ENCODE measurements around the gene VANGL1. TPM values are rescaled to one million over a fixed set of nuclear protein-coding genes. Genes with fewer than 3 reads are reported as not detected.

Gene VANGL1
- 12.6 and 15.2 TPM in 2 replicates for total RNA-seq

DNA sequence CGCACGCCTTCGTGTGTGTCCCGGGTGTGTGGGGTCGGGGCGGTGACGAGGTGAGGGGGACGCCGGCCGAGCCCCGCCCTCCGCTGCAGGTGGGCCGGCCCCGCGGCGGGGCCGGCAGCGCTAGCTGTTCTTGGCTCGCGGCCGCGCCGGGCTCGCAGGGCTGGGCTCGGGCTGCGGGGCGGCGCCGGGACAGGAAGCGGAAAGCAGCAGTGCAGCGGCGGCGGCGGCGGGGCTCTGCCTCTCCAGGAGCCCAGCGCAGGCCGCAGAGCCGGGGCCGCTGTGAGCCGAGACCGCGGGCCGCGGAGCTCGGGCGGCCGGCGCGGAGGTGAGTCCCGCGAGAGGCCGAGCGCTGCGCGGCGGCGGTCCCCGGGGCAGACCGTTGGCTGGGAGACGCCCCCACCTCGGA lies at the start of gene VANGL1:
TSS of gene VANGL1 (plus strand) at position 209 of the 406 bp plus-strand sequence. CDS start 9,444 bp downstream, outside the sequence.
- Histone ChIP-seq H3K36me3 (ENCODE audit: control insufficient read depth, insufficient read depth, low read length) (no peaks in the 10 kb centered on the region), H3K4me3 (ENCODE audit: low read depth, low read length) (peak within 1 kb of the TSS; percentile 88), H3K27me3 (ENCODE audit: control insufficient read depth, insufficient read depth, low read length) (no peaks in the 10 kb centered on the region)
- DNase-seq (ENCODE audit: low read depth) = no peak
- TF ChIP-seq, protein P1, sequence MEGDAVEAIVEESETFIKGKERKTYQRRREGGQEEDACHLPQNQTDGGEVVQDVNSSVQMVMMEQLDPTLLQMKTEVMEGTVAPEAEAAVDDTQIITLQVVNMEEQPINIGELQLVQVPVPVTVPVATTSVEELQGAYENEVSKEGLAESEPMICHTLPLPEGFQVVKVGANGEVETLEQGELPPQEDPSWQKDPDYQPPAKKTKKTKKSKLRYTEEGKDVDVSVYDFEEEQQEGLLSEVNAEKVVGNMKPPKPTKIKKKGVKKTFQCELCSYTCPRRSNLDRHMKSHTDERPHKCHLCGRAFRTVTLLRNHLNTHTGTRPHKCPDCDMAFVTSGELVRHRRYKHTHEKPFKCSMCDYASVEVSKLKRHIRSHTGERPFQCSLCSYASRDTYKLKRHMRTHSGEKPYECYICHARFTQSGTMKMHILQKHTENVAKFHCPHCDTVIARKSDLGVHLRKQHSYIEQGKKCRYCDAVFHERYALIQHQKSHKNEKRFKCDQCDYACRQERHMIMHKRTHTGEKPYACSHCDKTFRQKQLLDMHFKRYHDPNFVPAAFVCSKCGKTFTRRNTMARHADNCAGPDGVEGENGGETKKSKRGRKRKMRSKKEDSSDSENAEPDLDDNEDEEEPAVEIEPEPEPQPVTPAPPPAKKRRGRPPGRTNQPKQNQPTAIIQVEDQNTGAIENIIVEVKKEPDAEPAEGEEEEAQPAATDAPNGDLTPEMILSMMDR (IDR thresholded peaks at IDR 0.05; ENCODE audit: insufficient read depth, low read length, poor library complexity, severe bottlenecking) = no peak

DNA sequence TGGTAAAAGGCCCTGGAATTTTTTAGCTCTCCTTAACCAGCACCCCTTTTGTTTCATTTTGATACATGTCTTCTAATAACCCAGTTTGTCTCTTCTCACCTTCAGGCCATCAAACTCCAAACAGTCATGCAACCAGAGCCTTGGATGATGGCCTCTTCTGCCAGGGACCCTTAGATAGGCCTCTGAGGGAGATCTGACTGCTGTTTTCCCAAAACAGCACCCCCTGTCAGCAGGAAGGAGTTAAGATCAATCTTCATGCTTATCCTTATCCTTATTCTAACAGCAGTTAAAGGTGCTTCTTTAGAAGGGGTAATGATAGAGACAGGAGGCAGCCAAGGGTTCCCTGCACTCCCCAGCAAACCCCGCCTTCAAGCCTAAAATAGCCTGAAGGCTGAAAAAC lies 49.5 kb upstream of the VANGL1 start:
- no peak for DNase-seq (ENCODE audit: low read depth)
- TF ChIP-seq, protein P1 (IDR thresholded peaks at IDR 0.05; ENCODE audit: insufficient read depth, low read length, poor library complexity, severe bottlenecking) = no peak
- Histone ChIP-seq H3K36me3 (ENCODE audit: control insufficient read depth, insufficient read depth, low read length) (no peaks in the 10 kb centered on the region), H3K4me3 (ENCODE audit: low read depth, low read length) (no peak overlapping the region), H3K27me3 (ENCODE audit: control insufficient read depth, insufficient read depth, low read length) (no peaks in the 10 kb centered on the region)

DNA sequence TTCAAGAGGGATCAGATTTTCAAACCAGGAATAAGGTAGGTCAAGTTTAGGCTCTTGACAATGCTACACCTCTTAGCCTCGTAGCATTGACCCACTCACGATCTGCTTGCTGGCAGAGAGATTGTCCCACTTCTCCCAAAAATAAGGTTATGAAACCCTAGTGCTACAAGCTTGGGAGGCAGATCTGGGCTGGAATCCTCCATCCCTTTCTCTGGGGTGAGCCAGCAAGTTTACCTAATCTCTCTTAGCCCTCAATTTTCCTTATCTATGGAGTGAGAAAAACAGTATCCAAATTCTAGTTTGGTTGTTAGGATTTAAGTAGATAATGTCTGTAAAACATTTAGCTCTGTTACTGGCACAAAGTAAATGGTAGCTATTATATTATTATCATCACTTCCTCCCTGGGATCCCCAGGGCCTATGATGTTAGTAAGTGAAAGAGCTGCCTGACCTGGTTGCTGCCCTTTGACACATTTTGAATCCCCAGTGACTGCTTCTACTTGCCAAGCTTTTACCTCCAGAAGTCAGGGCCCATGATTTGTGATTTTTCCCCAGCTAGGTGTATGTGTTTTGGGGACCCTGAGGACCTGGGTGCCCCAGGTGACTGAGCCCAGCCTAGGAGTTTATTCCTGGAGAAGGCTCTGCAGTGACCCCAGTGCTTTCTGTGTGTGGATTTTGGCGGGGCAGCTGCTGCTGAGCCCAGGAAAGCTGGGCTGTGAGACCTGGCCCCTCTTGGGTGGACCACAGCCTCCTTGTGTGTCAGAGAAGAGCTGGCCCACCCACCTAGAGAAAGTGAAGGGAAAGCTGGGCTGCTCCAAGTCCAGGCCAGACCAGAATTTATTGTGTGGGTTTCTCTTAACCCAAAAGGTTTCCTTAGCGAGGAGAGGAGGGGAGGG lies 48.2 kb upstream of the VANGL1 start:
- no peaks in the 10 kb centered on the region for H3K27me3 ChIP-seq (ENCODE audit: control insufficient read depth, insufficient read depth, low read length)
- TF ChIP-seq, protein P1 (IDR thresholded peaks at IDR 0.05; ENCODE audit: insufficient read depth, low read length, poor library complexity, severe bottlenecking) = no peak
- no peak for DNase-seq (ENCODE audit: low read depth)
- no peaks in the 10 kb centered on the region for H3K36me3 ChIP-seq (ENCODE audit: control insufficient read depth, insufficient read depth, low read length)
- H3K4me3 ChIP-seq (ENCODE audit: low read depth, low read length) = no peak overlapping the region

DNA sequence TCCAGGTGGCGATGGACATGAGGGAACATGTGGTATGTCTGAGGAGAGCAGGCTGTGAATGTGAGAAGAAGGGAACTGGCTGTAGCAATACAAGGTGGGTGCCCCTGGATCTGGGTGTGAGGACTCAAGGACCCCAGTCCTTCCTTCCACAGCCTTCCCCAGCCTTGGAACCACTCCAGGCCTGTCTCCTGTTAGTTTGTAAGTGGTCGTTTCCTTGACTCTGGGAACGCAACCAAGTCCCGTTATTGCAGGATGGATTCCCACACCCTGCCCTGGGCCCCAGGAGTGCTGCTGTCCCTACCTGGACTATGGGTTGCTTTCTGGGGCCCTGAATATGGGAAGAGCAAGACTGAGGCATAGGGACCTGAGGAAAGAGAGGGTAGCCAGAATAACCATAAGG lies 47.2 kb upstream of the VANGL1 start:
- TF ChIP-seq, protein P1 (IDR thresholded peaks at IDR 0.05; ENCODE audit: insufficient read depth, low read length, poor library complexity, severe bottlenecking) = no peak
- DNase-seq (ENCODE audit: low read depth) = no peak
- no peaks in the 10 kb centered on the region for H3K36me3 ChIP-seq (ENCODE audit: control insufficient read depth, insufficient read depth, low read length)
- no peaks in the 10 kb centered on the region for H3K27me3 ChIP-seq (ENCODE audit: control insufficient read depth, insufficient read depth, low read length)
- H3K4me3 ChIP-seq (ENCODE audit: low read depth, low read length) = no peak overlapping the region

DNA sequence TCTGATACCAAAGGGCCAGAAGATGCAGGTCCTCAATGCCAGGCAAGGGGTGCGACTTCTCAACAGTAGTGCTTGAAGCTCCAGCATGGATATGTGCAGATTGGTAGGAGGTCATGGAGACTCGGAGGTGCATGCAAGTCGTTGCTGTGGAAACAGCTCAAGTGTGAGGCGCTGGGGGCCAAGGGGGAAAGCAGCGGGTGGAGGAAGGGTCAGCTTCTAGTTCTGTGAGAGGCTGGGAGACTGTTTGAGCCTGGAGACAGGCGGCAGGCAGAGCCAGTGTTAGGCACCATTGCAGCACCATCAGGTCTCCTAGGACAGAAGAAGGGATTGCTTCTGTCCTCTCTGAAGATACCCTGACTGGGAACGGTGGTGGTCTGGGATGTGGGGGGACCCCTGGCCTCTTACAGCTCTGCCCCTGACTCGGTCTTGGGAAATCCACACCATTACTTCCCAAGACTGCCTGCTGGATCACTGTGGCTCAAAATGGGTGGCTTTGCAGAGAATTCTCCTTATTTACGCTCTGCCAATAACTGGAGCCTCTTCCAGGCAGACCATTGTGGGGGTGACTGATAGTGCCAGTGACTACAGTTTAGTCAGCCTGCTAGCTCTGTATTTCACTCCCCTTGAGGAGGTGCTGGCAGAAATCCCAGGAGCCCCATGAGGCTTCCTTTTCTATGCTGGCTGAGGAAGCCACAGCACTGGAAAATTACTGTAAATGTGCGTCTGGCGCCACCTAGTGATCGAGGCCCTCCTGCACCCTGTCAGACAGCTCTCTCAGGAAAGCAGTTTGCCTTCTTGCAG lies 46.3 kb upstream of the VANGL1 start:
- peak; percentile 69 for DNase-seq (ENCODE audit: low read depth)
- TF ChIP-seq, protein P1 (IDR thresholded peaks at IDR 0.05; ENCODE audit: insufficient read depth, low read length, poor library complexity, severe bottlenecking) = peak; percentile 95
- no peak overlapping the region for H3K4me3 ChIP-seq (ENCODE audit: low read depth, low read length)
- no peaks in the 10 kb centered on the region for H3K36me3 ChIP-seq (ENCODE audit: control insufficient read depth, insufficient read depth, low read length)
- no peaks in the 10 kb centered on the region for H3K27me3 ChIP-seq (ENCODE audit: control insufficient read depth, insufficient read depth, low read length)
